Urothelium cell line (cell line): ENCODE results near the gene C20orf173.
"Not testable (repeated sequence)": the region's sequence is repeated elsewhere in the genome, so short reads cannot be mapped to it uniquely, and the experiment has no call there.

Experiments used
- DNase-seq: peaks from one replicate; pipeline ENCODE4 v3.0.0; 2011; ENCODE audit warnings: low spot score, mixed read lengths
- FAIRE-seq: peaks from 2 replicates; lab custom pipeline; 2011; peaks lifted over from hg19 to GRCh38; lab: Jason Lieb, UNC

C20orf173 gene, protein sequence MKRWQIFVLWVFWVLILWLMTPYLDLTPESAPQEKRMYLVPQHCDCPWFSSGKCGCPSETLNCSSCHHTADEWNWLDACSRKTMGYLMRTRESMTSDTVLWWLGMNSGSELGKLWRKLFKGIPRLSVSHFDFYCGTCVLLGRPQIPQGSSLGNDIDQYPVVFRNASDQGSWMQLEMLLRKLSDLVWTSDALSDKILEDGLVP

DNA sequence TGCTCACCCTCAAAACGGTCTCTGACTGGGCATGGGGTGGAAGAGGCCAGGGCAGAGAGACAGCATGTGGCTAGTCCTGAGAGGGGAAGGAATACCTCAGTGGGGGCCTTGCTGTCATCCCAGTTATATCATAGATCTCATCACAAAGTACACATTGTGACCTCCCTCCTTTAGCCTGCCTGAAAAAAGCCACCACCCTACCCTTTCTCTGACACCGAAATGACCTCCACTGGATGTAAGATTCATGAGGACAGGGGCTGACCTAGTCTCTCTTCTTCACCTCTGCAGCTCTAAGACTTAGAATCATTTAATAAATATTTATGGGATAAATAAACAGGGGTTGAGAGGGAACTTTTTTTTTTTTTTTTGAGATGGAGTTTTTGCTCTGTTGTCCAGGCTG lies at the start of gene C20orf173:
Gene C20orf173 (minus strand): TSS at position 101 of the 400 bp plus-strand sequence. CDS start 279 bp downstream, outside the sequence.
- DNase-seq (no peak), FAIRE-seq (no peak)

DNA sequence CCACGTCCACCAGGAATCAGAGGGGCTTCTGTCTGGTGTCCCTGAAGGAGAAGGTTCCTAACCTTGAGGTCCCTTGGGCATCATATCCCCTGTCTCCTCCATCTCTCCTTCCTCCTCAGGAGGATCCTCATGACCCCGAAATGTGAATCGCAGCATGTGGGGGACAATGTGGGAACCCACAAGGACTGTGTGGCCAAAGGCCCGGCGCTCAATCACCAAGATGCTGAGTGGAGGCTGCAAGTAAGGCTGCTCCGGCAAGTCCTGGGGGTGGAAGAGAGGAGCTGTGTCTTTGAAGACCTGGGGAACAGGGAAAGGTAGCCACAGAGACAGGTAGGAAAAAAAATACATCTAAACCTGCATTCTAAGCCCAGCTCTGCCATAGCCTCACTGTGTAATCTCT lies 49.7 kb upstream of the C20orf173 start:
- no peak for DNase-seq
- FAIRE-seq, result no peak

DNA sequence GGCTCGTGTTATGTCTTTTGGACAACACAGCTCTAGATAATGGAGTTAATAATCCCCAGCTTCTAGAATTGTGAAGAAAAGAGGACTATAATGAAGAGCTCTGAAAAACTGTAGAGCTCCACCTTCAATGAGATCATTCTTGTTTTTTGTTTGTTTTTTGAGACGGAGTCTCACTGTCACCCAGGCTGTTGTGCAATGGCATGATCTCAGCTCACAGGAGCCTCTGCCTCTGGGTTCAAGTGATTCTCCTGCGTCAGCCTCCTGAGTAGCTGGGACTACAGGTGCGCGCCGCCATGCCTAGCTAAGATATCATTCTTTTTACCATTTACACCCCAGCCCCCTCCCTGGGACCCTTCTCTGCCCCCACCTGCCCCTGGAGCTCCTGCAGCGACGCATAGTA lies 49.0 kb upstream of the C20orf173 start:
- DNase-seq, result no peak
- no peak for FAIRE-seq

DNA sequence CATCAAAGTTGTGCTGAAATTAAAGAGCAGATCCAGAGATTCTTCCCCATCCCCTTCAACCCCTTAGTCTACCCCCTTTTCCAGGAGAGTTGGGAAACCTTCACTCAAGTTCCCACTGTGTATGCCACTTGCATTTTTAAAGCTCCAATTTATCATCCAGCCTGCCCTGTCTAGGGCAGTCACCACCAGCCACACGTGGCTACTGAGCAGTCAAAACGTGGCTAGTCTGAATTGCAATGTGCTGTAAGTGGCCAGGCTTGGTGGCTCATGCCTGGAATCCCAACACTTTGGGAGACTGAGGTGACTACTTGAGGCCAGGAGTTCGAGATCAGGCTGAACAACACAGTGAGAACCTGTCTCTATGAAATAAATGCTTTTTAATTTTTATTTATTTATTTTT lies 47.4 kb upstream of the C20orf173 start:
- DNase-seq, result no peak
- peak; percentile 20 for FAIRE-seq

DNA sequence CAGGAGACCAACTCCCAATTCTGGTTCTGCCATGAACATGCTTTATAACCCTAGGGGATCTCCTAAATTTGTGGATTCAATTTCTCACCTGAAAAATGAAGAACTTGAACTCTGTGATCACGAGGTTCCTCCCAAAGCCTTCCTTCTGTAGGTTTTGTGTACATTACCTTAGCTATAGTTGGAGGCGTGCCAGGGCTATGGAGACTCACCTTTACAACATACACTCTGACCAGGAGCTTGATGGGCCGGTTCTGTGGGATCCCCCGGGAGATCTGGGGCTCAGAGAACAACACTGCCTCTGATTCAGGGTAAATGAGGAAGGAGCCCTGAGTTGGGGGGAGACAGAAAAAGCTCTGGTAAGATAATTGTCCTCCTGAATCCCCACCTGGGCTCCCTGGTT lies 46.5 kb upstream of the C20orf173 start:
- DNase-seq, result no peak
- no peak for FAIRE-seq

DNA sequence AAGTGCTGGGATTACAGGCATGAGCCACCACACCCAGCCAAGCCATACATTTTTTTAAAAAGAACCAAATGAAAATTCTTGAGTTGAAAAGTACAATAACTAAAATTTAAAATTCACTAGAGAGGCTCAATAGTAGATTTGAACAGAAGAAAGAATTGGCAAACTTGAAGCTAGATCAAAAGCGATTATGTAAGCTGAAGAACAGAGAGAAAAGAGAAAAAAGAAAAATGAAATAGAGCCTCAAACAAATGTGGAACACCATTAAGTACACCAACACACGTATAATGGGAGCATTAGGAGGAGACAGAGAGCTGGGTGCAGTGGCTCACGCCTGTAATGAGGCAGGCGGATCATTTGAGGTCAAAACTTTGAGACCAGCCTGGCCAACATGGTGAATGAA lies 43.4 kb upstream of the C20orf173 start:
- DNase-seq, result no peak
- FAIRE-seq, result no peak

DNA sequence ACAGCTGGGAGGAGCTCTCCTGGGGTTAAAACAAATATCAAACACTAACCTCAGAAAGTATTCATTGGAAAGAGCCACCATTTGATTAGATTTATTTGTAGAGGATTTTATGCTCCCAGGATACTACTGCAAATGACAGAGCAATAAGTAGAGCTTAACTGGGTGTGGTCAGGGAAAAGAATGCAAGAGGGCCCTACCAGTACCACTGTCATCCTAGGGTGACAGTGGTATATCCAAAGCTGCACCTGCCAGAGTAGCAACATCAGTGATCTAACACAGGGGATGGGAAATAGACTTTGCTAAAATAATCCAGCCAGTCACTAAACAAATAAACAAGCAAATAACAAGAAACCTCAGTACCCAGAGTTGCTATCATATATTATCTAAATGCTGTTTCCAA lies 42.1 kb upstream of the C20orf173 start:
- DNase-seq (no peak), FAIRE-seq (no peak)

DNA sequence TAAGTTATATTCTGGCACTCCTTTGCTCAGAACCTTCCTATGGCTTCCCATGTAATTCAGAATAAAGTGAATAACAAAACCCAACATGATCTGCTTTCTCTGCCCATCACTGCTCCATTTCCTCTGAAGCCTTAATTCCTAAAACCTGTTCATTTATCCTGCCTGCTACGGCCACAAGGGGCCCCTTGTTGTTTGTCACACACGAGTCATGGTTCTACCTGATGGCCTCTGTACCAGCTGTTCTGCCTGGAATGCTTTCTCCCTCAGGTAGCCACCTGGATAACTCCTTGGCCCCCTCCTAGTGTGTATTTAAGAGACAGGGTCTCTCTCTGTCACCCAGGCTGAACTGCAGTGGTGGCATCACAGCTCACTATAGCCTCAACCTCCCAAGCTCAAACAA lies 39.2 kb upstream of the C20orf173 start:
- FAIRE-seq (no peak), DNase-seq (peak; percentile 50)

DNA sequence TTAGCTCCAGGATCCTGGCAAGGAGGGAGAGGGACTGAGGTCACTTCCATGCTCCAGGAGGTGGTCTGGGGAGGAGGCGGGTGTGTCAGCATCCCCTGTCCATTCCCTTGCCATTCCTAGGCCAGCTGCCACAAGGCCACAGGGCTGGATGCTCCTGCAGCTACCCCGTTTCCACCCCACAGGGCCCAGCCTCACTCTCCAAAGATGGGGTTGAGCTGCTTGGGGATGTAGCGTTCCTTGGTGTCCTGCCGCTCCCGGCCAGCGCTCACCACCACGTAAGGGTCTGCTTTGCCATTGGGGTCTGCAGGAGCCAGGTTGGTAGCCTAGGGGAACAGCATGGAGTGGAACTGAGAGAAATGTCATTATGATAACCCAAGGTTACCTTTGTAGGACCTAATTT lies 35.5 kb upstream of the C20orf173 start:
- DNase-seq (no peak), FAIRE-seq (no peak)

DNA sequence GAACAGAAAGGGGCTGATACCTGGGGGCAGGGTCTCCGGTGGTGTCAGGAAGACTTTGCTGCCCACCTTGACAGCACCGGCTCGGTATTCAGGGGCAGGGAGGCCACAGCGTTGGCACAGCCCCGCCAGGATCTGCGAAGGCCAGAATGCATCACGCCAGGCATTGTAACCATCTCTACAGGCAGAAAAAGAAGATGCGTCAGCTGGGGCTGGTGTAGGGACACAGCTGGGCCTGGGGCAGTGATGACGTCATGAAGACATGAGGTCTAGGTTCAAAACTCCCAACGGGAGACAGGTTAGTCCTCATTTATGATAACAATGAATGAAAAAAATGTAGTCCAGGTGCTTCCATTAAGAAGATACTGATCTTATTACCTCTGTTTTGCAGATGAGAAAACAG lies 34.4 kb upstream of the C20orf173 start:
- DNase-seq (no peak), FAIRE-seq (no peak)

DNA sequence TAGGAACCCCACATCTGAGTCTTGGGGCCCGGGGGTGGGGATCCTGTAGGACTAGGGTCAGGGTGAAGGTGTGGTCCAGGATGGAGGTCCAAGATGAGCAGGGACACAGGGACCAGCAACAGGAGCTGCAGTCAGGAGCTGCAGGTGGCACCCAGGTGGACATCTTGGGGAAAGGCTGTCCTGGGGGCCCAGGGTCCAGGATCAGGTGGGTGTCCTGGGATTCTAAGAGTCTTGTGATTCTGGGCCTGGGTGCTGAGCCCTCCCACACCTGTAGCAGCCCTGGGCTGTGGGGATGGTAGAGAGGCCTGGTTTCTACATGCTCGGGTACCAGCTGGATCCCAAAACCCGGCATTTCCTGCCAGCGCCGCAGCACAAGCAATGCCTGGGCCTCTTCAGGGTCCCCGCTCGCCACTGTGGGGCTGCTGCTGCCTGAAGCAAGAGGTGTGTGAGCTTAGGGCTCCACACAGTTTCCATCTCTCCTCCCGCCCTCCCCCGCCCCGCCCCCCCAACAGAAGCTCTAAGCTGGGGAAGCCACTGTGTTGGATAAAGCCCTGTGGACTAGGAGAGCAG lies 33.2 kb upstream of the C20orf173 start:
- no peak for FAIRE-seq
- DNase-seq, result no peak

DNA sequence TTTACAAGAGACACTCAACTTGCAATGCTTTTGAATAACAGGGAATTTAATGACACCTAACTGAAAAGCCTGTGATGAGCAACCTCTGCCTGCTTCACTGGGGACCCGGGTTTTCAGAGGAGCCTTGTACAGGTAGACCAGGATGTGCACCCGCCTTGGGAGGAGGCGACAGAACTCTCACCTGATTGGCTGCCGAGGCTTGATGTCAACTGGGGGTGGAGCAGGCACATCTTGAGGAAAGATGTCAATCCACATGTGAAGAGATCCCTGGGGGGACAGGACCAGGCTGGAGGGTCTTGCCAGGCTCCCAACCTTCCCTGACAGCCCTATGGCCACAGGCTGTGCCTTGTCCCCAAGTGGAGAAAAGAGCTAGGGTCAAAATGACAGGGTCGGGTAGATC lies 32.2 kb upstream of the C20orf173 start:
- no peak for FAIRE-seq
- no peak for DNase-seq

DNA sequence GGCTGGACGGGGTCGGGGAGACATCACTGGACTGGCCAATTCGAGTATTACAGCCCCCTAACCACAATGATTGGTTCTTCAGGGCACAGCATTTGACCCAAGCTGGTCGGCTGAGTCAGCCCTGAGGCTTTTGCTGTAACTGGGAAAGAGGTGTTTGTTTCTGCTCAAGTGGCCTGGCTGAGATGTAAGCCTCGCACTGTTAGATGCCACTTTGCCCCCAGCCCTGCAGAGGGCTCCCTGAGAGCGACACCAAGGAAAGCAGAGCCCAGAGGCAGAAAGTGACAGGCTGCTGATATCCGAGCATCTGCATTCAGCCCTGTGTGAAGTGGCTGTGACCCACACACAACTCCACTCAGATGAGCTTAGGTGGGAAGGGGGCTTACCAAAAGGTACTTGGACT lies 31.8 kb upstream of the C20orf173 start:
- FAIRE-seq (no peak), DNase-seq (no peak)

DNA sequence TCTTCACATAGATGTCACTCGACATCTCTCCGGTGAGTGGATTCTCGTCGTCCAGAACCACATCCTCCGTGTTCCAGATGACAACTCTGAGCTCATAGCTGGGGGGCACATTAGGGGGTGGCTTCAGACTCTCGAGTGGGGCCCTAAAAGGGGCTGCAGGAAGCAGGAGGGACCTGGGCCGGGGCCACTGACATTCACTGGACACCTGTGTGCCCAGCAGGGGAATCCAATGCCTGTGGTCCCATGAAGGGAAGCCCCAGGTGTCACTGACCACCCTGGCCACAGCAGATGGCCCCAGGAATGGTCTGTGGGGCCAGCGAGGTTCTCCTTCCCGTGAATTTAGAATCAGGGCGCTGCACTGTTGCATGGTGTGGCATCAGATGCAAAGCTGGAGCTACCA lies 31.1 kb upstream of the C20orf173 start:
- no peak for FAIRE-seq

DNA sequence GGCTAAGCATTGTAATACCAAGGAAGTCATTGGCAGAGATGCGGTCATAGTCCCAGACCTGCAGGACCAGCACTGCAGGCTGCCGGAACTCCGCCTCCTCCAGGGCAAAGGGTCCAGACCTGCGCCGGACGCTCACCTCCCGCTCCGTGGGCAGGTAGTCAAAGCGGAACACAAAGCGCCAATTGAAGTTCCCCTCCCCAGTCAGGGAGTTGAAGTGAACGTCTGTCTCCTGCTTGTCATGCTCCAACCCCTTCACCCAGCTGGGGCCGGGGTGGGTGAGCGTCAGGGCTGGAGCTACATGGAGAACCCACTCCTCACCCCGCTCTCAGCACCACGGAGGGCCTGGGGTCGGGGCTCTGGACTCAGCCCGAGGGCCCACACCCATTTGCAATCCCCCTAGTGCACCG lies 30.7 kb upstream of the C20orf173 start:
- no peak for DNase-seq
- no peak for FAIRE-seq

More for the DNA sequence above, 31.1 kb upstream of the C20orf173 start:
- DNase-seq, result no peak

DNA sequence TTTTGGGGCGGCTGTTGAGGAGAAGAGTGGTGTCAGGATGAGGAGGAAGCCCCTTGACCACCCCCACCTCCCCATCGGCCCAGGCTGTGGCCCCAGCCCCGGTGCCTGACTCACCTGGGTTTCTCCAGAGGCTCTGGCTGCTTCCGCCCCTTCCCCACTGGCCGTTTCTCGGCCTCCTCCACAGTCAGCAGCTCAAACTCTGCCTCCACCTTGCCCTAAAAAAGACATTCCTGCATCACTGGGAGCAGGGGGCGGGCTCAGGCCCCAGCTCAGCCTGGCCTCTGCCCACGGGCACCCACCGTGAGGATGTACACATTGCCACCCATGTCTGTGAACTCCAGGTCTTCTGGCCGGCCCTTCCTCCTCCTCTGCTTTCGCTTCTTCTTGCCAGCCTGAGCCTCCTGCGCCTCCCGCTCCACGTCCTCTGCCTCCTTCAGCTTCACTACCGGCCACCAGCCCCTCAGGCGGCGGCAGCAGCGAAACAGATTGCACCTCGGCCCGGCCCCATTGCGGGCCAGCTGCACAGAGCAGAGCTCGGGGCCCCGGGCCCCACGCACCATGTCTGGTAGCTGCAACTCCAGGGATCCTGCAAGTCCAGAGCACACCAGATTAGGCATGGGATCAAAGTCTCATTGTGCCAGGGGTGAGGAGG lies 29.7 kb upstream of the C20orf173 start:
- FAIRE-seq, result no peak
- DNase-seq, result no peak

DNA sequence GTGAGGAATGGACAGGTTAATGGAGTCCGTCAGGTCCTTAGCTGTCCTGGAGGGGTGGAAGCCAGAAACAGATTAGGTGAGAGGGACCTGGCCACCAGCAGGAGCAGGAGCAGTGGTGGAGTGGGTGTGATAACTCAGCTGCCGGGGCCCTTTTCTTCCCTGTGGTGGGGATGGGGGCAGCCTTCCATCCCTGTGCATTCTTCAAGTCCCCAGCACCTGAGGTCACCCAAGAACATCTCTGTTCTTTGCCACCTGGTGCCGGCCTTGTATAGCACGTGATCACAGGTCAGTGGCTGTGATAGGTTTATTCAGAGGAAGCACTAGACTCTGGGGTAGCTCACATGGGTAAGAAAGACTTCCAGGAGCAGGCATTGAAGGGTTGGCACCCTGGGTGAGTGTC lies 29.0 kb upstream of the C20orf173 start:
- FAIRE-seq (no peak), DNase-seq (no peak)

DNA sequence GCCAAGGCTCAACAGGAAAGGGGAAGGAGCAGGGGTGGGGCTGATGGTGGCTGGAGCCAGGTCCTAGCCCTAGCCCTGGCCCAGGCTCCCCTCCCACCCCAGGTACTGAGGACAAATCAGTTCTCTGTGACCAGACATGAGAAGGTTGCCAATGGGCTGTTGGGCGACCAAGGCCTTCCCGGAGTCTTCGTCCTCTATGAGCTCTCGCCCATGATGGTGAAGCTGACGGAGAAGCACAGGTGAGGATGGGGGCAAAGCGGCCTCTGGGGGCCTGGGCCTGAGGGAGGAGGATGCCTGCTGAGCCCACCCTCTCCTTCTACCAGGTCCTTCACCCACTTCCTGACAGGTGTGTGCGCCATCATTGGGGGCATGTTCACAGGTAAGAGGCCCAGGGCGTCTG lies 27.4 kb upstream of the C20orf173 start:
- FAIRE-seq, result no peak
- no peak for DNase-seq

DNA sequence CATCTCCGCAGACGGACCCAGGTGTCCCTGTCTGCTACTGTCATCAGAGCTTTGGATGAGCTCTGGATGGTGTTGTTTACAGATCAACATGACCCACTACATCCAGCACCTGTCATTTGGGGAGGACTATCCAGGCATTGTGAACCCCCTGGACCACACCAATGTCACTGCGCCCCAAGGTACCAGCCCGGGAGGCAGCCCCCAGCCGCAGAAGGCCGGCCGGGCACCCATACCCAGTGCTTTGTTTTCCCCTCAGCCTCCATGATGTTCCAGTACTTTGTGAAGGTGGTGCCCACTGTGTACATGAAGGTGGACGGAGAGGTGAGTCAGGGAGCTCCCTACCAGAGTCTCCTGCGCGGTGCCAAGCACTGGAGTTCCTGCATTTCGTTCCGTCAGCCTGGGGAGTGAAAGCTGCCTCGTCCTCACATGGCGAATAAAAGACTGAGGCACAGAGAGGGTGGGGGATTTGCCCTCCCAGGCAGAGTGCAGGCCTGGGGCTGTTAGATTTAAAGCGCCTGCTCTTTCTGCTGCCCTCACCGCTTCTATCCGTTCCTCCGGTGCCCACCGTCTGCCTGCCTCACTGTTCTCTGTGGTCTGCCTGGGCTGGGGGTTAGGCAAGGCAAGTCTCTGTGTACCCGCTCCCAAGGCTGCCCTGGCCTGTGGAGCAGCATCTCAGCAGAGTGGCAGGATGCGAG lies 26.6 kb upstream of the C20orf173 start:
- FAIRE-seq (no peak), DNase-seq (no peak)

DNA sequence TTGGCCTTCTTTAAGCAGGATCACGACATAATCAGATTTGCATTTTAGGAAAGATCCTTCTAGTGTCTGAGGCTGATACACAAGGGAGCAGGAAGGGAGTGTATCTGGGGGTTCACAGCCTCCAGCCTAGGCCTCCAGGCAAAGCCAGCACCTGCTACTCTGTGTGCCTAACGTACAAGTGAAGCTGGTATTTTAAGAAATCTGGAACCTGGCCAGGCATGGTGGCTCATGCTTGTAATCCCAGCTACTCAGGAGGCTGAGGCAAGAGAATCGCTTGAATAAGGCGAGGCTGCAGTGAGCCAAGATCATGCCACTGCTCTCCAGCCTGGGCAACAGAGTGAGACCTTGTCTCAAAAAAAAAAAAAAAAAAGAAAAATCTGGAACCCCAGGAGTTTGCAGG lies 26.0 kb upstream of the C20orf173 start:
- not testable (repeated sequence) for FAIRE-seq, DNase-seq

DNA sequence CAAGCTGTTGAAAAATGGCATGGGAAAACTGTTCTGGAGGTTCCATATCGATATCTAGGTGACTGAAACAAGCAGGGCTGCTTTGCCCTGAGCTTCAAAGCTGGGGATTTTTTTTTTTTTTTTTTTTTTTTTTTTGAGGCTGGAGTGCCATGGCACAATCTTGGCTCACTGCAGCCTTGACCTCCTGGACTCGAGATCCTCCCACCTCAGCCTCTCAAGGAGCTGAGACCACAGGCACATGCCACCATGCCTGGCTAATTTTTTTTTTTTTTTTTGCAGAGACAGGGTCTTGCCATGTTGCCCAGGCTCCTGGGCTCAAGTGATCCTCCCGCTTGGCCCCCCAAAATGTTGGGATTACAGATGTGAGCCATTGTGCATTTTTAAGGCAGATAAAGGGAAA lies 23.5 kb upstream of the C20orf173 start:
- FAIRE-seq (no peak), DNase-seq (no peak)

DNA sequence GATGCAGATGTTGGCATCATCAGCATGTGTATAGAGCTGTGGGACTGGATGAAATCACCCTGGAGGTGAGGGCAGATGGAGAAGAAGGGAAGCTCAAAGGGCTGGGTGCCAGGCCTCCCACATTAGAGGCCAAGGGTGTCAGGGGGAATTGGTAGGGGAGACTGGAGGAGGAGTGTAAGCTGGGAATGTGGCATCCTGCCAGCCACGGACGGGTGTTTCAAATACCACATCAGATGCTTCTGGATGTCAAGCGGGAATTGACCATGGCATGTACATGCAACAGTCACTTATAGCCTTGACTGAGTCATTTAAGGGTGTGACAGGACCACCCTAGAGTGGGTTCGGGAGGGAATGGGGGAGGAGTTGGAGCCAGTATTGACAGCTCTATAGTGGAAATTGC lies 22.1 kb upstream of the C20orf173 start:
- FAIRE-seq (no peak), DNase-seq (no peak)
